ENCODE measurements around the gene PLAGL1. TPM values are rescaled to one million over a fixed set of nuclear protein-coding genes. Genes with fewer than 3 reads are reported as not detected.
A peak's percentile ranks its signal among the peaks of the same experiment; 100 is the strongest.

Gene PLAGL1, protein sequence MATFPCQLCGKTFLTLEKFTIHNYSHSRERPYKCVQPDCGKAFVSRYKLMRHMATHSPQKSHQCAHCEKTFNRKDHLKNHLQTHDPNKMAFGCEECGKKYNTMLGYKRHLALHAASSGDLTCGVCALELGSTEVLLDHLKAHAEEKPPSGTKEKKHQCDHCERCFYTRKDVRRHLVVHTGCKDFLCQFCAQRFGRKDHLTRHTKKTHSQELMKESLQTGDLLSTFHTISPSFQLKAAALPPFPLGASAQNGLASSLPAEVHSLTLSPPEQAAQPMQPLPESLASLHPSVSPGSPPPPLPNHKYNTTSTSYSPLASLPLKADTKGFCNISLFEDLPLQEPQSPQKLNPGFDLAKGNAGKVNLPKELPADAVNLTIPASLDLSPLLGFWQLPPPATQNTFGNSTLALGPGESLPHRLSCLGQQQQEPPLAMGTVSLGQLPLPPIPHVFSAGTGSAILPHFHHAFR
- 10 to 100 TPM; 21.7 to 39.2 (median 27.8) TPM for total RNA-seq

DNA sequence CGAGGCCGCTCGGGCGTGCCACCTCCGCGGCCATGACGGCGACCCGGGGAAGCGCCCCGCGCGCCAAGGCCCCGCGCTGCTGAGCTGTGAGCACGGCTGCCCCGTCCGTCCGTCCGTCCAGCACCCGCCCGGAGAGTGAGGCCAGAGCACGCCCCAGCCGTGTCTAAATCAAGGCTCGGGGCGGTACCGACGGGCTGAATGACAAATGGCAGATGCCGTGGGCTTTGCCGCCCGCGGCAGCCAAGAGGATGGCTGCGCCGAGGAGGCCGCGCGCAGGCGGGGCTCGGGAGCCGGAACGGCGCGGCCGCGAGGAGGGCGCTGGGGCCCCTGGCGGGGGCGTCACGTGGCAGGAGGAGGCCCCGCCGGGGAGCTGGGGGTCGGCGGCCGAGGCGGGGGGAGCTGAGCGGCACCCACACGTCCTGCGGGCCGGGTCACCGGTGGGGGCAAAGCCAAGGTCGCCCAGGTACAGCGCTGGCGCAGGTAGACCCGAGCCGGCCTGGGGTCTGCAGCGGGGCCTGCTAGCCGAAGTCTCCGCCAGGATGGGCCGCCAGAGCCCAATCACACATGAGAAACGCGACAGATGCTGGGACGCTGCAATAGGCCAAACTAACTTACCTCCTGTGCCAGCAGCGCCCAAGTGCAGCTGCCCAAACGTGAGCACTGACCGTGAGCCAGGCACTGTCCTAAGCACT lies at the start of gene PLAGL1:
PLAGL1 (minus strand) TSS at position 140 of the 692 bp plus-strand sequence. CDS start 60,123 bp downstream, outside the sequence.
- intact Hi-C loops (cut with DNase I; ENCODE audit: low total_unique reads) = no loop called here
- peak; percentile 53 to 92 for DNase-seq (ENCODE audit: low spot score in 2 of 2)
- no peak for TF ChIP-seq POLR2A (IDR thresholded peaks at IDR 0.05)
- TF ChIP-seq, protein P1, sequence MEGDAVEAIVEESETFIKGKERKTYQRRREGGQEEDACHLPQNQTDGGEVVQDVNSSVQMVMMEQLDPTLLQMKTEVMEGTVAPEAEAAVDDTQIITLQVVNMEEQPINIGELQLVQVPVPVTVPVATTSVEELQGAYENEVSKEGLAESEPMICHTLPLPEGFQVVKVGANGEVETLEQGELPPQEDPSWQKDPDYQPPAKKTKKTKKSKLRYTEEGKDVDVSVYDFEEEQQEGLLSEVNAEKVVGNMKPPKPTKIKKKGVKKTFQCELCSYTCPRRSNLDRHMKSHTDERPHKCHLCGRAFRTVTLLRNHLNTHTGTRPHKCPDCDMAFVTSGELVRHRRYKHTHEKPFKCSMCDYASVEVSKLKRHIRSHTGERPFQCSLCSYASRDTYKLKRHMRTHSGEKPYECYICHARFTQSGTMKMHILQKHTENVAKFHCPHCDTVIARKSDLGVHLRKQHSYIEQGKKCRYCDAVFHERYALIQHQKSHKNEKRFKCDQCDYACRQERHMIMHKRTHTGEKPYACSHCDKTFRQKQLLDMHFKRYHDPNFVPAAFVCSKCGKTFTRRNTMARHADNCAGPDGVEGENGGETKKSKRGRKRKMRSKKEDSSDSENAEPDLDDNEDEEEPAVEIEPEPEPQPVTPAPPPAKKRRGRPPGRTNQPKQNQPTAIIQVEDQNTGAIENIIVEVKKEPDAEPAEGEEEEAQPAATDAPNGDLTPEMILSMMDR (IDR thresholded peaks at IDR 0.05) = no peak
- 57 to 78% methylated on average over 40 to 61 of the region's 75 CpGs for WGBS, 2 donors
- peak within 1 kb of the TSS; percentile 36 for H3K4me3 ChIP-seq (ENCODE audit: low read depth, poor library complexity, severe bottlenecking)

DNA sequence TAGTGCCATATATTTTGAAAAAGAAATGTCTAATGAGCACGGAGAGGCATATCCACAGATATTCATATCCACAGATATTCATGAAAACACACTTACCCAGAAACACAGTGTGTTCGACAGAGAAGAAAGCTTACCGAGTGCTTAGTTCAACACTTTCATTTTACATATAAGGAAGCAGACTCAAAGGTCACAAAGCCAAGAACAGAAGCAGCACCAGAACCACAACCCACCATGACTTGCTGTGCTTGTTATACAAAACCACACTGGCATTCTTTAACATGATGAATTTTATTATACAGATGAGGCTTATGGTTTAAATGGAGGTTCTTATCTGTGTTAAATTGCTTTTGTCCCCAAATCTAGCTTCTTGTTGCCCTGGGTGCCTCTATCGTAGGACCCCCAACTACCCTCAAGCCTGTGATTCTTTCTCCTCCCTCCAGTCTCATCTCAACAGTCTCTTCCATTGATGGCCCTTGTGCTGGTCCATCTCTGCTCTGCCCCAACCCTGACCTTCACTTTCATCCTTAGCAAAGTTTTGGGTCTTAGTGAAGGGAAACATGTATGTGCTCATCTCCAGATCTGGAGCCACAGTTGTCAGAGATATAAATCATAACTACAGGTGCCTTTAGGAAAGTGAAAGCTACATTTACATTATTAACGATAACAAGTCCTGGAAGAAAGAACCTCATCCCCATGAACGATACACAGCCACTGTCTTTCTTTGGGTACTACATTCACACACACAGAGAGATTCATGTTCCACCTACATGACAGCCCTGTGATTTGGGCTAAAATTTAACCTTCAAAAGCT lies 47.3 kb upstream of the PLAGL1 start:
- TF ChIP-seq, protein P1 (IDR thresholded peaks at IDR 0.05) = no peak
- no peak for TF ChIP-seq POLR2A (IDR thresholded peaks at IDR 0.05)
- WGBS, 2 donors = 63 to 68% methylated on average over 6 of the region's 6 CpGs
- H3K4me3 ChIP-seq (ENCODE audit: low read depth, poor library complexity, severe bottlenecking) = no peak overlapping the region
- no peak for DNase-seq (ENCODE audit: low spot score in 2 of 2)
- intact Hi-C loops (cut with DNase I; ENCODE audit: low total_unique reads) = no loop called here

DNA sequence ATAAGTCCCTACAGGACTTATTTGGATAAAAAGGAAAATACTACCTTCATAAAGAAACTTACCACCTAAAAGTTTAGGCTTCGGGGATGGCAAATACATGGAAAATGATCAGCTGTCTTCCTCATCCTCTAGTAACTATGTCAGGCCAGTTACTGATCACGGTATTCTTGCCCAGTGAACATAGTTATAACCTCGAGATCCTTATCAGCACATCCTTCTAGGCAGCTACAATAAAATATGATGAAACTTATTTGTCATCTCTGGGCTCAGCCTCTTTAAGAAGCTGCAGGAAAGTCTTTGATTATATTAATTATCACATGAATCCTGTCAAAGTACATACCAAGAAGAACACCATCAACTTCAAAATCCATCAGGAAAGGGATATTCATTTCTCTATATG lies 45.5 kb upstream of the PLAGL1 start:
- DNase-seq (ENCODE audit: low spot score in 2 of 2) = no peak
- intact Hi-C loops (cut with DNase I; ENCODE audit: low total_unique reads) = no loop called here
- 62 to 63% methylated on average over 3 of the region's 3 CpGs for WGBS, 2 donors

DNA sequence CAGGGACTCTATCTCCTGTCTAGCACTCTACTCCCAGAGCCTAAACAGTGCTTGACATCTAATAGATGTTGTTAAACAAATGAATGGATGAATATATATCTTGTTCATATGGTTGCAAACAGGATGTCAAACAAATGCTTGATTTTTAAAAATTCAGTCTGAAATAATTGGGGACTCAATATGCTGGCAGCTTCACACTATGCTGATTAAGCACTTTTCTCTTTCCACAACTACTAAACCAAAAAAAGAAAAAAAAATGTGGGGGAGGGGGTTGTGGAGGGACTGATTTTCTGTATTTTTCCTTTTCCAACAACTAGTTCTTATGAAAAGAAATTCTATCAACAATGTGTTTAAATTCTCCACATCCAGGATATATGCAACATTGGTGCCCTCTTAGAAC lies 44.4 kb upstream of the PLAGL1 start:
- DNase-seq (ENCODE audit: low spot score in 2 of 2) = no peak
- TF ChIP-seq POLR2A (IDR thresholded peaks at IDR 0.05) = no peak
- intact Hi-C loops (cut with DNase I; ENCODE audit: low total_unique reads) = no loop called here

More for the DNA sequence above, 45.5 kb upstream of the PLAGL1 start:
- H3K4me3 ChIP-seq (ENCODE audit: low read depth, poor library complexity, severe bottlenecking) = no peak overlapping the region
- TF ChIP-seq POLR2A (IDR thresholded peaks at IDR 0.05) = no peak
- TF ChIP-seq, protein P1 (IDR thresholded peaks at IDR 0.05) = no peak

DNA sequence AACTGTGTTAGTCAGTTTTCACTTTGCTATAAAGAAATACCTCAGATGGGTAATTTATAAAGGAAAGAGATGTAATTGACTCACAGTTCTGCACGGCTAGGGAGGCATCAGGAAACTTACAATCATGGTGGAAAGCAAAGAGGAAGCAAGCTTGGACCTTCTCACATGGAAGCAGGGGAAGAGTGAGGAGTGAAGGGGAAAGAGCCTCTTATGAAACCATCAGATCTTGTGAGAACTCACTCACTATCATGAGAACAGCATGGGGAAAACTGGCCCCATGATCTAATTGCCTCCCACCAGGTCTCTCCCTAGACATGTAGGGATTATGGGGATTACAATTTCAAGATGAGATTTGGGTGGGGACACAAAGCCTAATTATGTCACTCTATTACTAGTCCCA lies 41.3 kb upstream of the PLAGL1 start:
- intact Hi-C loops (cut with DNase I; ENCODE audit: low total_unique reads) = no loop called here
- 79 to 94% methylated on average over 1 of the region's 1 CpG for WGBS, 2 donors
- H3K4me3 ChIP-seq (ENCODE audit: low read depth, poor library complexity, severe bottlenecking) = no peak overlapping the region
- TF ChIP-seq POLR2A (IDR thresholded peaks at IDR 0.05) = no peak
- TF ChIP-seq, protein P1 (IDR thresholded peaks at IDR 0.05) = no peak
- DNase-seq (ENCODE audit: low spot score in 2 of 2) = no peak

More for the DNA sequence above, 44.4 kb upstream of the PLAGL1 start:
- H3K4me3 ChIP-seq (ENCODE audit: low read depth, poor library complexity, severe bottlenecking) = no peak overlapping the region

Measured in lower leg skin (tissue), 4 donors.